Suprapubic skin (tissue), 4 donors: ENCODE results near the gene FEN1. TPM values are rescaled to one million over a fixed set of nuclear protein-coding genes. Genes with fewer than 3 reads are reported as not detected.
A peak's percentile ranks its signal among the peaks of the same experiment; 100 is the strongest.

ENCODE experiments used
- DNase-seq, 2 donors: peaks; one replicate each; pipeline ENCODE4 v3.0.0-alpha.2; 2019; ENCODE audit warnings: low spot score in 2 of 2
- H3K27ac ChIP-seq: fragments of 200-600 bp; sonication (generic); one replicate; pipeline ENCODE4 v1.5.1; 2019
- H3K27me3 ChIP-seq: fragments of 200-600 bp; sonication (generic); one replicate; pipeline ENCODE4 v1.5.1; 2019
- H3K36me3 ChIP-seq: fragments of 200-600 bp; sonication (generic); one replicate; pipeline ENCODE4 v1.5.1; 2019
- H3K4me1 ChIP-seq: fragments of 200-600 bp; sonication (generic); one replicate; pipeline ENCODE4 v1.5.1; 2019
- H3K4me3 ChIP-seq: fragments of 200-600 bp; sonication (generic); one replicate; pipeline ENCODE4 v1.5.1; 2019; ENCODE audit warnings: mild to moderate bottlenecking
- H3K9me3 ChIP-seq: fragments of 200-600 bp; sonication (generic); one replicate; pipeline ENCODE4 v1.5.1; 2019
- EP300 ChIP-seq: sonication (generic); formaldehyde crosslinking; IDR thresholded peaks from one replicate; pipeline ENCODE4 v1.6.1; 2017; ENCODE audit warnings: antibody characterized with exemption
- POLR2A ChIP-seq, 2 donors: fragments of 450-650 bp; IDR thresholded peaks; one replicate each; pipeline ENCODE4 v1.6.1; 2017; ENCODE audit warnings: antibody characterized with exemption in 2 of 2, mild to moderate bottlenecking in 2 of 2, moderate library complexity in 2 of 2
- POLR2AphosphoS5 ChIP-seq, 3 donors: sonication (generic); formaldehyde crosslinking; IDR thresholded peaks; one replicate each; pipeline ENCODE4 v1.6.1; 2017; ENCODE audit warnings: antibody characterized with exemption in 3 of 3
- WGBS: methylation state at CpG from one replicate; pipeline ENCODE4 v1.1.5; 2018; 5-methylcytosine and 5-hydroxymethylcytosine counted together
- total RNA-seq, 4 donors: library from RNA; depleted of rRNA; stranded (reverse); fragments of >200 nt; gene quantifications; one replicate each; pipeline ENCODE4 v1.1.0, GENCODE V29; 2016
- TF ChIP-seq, protein P1 (sequence below), 2 donors: fragments of 200-600 bp in 1 of 2; fragments of 450-650 bp in 1 of 2; sonication (generic) in 1 of 2; IDR thresholded peaks; one replicate each; pipeline ENCODE4 v1.5.1; 2016 to 2019; ENCODE audit warnings: antibody characterized with exemption in 2 of 2, mild to moderate bottlenecking in 1 of 2, moderate library complexity in 1 of 2

Gene FEN1
- total RNA-seq, 4 donors from 2014 or later = 6.9 to 14.0 (median 9.2) TPM

DNA sequence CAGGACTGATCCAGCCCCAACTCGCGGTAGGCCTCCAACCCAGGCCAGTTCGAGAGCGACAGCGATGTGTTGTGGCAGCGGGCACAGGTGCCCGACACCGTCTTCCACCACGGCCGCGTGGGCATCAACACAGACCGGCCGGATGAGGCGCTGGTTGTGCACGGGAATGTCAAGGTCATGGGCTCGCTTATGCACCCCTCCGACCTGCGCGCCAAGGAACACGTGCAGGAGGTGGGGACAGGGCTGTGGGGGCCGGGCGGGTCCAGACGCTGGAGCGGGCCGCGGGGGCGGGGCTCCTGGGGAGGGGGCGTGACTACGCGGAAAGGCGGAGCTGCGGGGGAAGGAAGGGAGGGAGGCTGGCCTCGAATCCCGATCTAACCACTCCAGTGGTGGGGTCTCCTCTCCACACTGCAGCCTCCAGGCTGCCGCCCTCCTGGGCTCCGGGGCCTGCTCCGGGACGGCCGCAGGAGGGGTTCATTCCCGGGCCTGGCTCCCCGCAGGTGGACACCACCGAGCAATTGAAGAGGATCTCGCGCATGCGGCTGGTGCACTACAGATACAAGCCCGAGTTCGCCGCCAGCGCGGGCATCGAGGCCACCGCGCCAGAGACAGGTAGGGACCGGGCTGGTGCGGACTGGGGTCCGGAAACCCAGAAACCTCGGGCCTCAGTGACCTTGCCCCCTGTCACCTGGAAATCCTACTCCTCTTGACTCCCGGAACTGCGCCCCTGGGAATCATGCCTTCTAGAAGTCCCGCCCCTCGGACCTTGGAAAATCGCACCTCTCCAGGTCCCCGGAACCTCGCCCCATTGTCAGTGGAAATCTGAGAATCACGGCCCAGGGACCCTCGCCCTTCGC lies 15.2 kb upstream of the FEN1 start:
- no peak for DNase-seq
- Histone ChIP-seq H3K4me1 (peaks cover 12% of the 10 kb centered on the region), H3K36me3 (no peaks in the 10 kb centered on the region), H3K27ac (no peak overlapping the region), H3K27me3 (no peaks in the 10 kb centered on the region), H3K4me3 (peak overlapping the region; percentile 41), H3K9me3 (no peaks in the 10 kb centered on the region)
- no peak for TF ChIP-seq POLR2AphosphoS5 (IDR thresholded peaks at IDR 0.05)
- WGBS = 62% methylated on average over 17 of the region's 67 CpGs

DNA sequence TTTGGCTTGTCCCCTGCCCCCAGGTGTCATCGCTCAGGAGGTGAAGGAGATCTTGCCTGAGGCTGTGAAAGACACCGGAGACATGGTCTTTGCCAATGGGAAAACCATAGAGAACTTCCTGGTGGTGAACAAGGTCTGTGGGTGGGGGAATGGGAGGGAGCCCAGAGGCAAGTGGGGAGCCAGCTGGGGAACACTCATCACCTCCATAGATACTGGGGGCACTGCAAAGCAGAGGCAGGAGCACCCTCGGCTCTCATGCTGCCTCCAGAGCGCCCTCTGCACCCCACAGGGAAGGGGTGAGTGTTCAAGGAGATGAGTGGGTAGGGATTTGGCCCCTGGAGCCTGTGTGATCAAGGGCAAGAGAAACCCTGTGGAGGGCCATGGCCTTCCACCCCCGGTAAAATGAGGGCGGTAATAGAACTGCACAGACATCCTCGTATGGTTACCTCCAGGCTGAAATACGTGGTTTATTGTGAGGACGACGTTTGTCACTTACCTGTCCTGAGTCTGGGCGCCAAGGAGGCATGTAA lies 14.3 kb upstream of the FEN1 start:
- Histone ChIP-seq H3K9me3 (no peaks in the 10 kb centered on the region), H3K4me3 (no peak overlapping the region), H3K4me1 (peaks cover 12% of the 10 kb centered on the region), H3K27me3 (no peaks in the 10 kb centered on the region), H3K36me3 (peaks cover 4% of the 10 kb centered on the region), H3K27ac (no peak overlapping the region)
- TF ChIP-seq POLR2A (IDR thresholded peaks at IDR 0.05) (no peak), POLR2AphosphoS5 (IDR thresholded peaks at IDR 0.05) (no peak), EP300 (no peak)
- TF ChIP-seq, protein P1, sequence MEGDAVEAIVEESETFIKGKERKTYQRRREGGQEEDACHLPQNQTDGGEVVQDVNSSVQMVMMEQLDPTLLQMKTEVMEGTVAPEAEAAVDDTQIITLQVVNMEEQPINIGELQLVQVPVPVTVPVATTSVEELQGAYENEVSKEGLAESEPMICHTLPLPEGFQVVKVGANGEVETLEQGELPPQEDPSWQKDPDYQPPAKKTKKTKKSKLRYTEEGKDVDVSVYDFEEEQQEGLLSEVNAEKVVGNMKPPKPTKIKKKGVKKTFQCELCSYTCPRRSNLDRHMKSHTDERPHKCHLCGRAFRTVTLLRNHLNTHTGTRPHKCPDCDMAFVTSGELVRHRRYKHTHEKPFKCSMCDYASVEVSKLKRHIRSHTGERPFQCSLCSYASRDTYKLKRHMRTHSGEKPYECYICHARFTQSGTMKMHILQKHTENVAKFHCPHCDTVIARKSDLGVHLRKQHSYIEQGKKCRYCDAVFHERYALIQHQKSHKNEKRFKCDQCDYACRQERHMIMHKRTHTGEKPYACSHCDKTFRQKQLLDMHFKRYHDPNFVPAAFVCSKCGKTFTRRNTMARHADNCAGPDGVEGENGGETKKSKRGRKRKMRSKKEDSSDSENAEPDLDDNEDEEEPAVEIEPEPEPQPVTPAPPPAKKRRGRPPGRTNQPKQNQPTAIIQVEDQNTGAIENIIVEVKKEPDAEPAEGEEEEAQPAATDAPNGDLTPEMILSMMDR (IDR thresholded peaks at IDR 0.05) = no peak
- DNase-seq = no peak
- WGBS = 84% methylated on average over 11 of the region's 11 CpGs

DNA sequence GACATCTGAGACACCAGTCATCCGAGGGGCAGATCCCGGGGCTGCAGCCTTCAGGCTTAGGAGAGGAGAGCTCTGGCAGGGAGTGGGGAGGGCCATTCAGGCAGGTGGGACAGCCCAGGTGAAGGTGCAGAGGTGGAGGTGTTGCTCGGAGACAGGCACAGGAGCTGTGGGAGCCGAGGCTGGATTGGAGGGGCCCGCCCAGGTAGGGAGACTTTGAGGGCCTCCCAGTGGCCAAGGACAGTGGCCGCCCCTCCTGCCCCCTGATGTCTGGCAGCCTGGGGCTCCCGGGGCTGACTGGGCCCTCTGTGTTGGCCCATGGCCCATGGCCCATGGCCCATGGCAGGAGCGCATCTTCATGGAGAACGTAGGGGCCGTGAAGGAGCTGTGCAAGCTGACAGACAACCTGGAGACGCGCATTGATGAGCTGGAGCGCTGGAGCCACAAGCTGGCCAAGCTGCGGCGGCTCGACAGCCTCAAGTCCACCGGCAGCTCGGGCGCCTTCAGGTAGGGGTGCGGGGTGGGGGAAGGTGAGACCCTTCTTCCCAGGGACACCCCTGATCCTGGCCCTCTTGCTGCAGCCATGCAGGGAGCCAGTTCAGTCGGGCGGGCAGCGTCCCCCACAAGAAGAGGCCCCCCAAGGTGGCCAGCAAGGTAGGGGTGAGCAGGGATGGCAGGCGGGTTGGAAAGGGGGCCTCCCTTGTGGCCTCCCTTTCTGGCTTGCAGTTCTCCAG lies 13.6 kb upstream of the FEN1 start:
- 80% methylated on average over 5 of the region's 24 CpGs for WGBS
- peaks cover 8% of the 10 kb centered on the region for H3K36me3 ChIP-seq

DNA sequence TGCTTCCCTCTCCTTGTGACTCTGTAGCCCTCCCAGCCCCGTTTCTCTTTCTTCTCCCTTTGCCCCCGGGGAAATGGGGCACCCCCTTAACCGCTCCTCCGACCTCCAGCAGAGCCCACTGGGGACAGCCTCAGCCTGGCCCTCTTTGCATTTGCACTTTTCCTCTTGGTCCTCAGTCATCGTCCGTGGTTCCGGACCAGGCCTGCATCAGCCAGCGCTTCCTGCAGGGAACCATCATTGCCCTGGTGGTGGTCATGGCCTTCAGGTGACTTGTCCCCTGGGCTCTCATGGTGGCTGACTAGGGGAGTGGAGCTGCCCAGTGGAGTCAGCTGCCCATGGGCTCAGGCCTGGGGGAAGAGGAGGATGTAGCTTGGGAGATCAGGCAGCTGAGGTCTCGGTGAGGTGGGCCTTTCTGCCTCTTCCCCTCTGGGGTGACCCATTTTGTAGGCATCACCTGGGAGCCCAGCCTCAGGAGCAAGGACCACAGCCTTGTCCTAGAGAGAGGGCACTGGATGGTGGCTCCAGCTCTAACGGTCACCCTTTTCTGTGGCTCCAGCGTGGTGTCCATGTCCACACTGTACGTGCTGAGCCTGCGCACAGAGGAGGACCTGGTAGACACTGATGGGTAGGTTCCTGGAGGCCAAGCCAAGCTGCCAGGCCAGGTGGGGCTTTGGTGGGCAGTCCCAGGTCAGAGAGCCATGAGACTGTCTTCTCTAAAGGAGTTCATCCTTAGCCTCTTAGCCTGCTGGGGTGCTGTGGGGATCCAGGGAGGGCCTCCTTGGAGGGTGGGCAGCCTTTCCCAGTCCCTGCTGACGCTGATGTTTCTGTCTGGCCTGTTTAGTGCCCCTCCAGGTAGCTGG lies 12.8 kb upstream of the FEN1 start:
- peaks cover 17% of the 10 kb centered on the region for H3K36me3 ChIP-seq
- DNase-seq = no peak
- TF ChIP-seq POLR2A (IDR thresholded peaks at IDR 0.05) = no peak
- no peak for TF ChIP-seq POLR2AphosphoS5 (IDR thresholded peaks at IDR 0.05)
- TF ChIP-seq EP300 = no peak
- TF ChIP-seq, protein P1 (IDR thresholded peaks at IDR 0.05) = no peak
- WGBS = 80% methylated on average over 14 of the region's 14 CpGs
- no peaks in the 10 kb centered on the region for H3K27me3 ChIP-seq
- H3K4me3 ChIP-seq = no peak overlapping the region
- peaks cover 12% of the 10 kb centered on the region for H3K4me1 ChIP-seq
- H3K27ac ChIP-seq = no peak overlapping the region
- no peaks in the 10 kb centered on the region for H3K9me3 ChIP-seq

More for the DNA sequence above, 13.6 kb upstream of the FEN1 start:
- Histone ChIP-seq H3K27ac (no peak overlapping the region), H3K9me3 (no peaks in the 10 kb centered on the region), H3K4me3 (no peak overlapping the region), H3K27me3 (no peaks in the 10 kb centered on the region), H3K4me1 (peaks cover 12% of the 10 kb centered on the region)
- no peak for DNase-seq
- no peak for TF ChIP-seq EP300
- TF ChIP-seq POLR2A (IDR thresholded peaks at IDR 0.05) = no peak
- TF ChIP-seq, protein P1 (IDR thresholded peaks at IDR 0.05) = no peak
- TF ChIP-seq POLR2AphosphoS5 (IDR thresholded peaks at IDR 0.05) = no peak

DNA sequence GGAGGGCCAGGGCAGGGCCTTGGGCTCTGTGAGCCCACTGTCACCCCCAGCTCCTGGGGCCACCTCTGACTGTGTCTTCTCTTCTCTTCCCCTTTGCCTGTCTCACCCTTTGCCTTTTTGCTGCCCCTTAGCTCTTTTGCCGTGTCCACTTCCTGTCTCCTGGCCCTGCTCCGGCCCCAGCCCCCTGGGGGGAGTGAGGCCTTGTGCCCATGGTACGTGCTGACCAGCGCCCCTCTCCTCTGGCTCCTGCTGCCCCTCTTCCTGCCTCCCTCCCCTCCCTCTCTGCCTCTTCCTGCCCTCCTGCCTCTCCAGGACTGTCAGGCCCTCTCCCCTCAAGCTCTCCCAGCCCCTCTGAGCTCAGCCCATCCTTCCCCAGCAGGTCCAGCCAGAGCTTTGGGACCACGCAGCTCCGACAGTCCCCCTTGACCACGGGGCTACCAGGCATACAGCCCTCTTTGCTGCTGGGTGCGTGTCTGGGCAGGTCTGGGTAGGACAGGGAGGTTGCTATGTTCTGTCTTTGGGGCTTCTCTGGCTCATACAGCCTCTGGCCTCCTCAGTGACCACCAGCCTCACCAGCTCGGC lies 12.0 kb upstream of the FEN1 start:
- Histone ChIP-seq H3K4me3 (no peak overlapping the region), H3K27ac (no peak overlapping the region), H3K4me1 (peaks cover 12% of the 10 kb centered on the region), H3K27me3 (no peaks in the 10 kb centered on the region), H3K9me3 (no peaks in the 10 kb centered on the region), H3K36me3 (peaks cover 24% of the 10 kb centered on the region)
- TF ChIP-seq POLR2A (IDR thresholded peaks at IDR 0.05) (no peak), EP300 (no peak), POLR2AphosphoS5 (IDR thresholded peaks at IDR 0.05) (no peak)
- TF ChIP-seq, protein P1 (IDR thresholded peaks at IDR 0.05) = no peak
- no peak for DNase-seq
- WGBS = 80% methylated on average over 8 of the region's 9 CpGs
